ENCODE measurements around the gene NKAIN2.

DNA sequence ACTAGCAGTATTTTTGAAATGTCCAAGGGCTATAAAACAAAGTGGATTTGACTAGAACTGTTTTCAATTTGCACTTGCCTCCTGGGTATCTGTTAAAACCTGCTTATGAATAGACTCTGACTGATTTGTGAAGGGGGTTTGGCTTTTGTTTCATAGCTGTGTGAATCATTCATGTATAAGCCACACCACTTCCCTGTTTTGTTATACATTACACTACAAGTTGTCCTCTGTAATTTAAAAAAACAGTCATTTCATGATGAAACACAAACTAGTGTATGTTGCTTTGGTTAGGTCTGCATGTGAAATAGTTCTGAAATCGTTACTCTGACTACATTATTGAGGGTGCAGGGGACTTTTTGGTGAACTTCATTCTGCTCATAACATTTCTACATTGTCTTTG is 121.7 kb downstream of the NKAIN2 start:
- no peak for TF ChIP-seq ZNF138 (tag by site-specific recombination; IDR thresholded peaks at IDR 0.05; ENCODE audit: borderline replicate concordance)
- TF ChIP-seq, protein P1, sequence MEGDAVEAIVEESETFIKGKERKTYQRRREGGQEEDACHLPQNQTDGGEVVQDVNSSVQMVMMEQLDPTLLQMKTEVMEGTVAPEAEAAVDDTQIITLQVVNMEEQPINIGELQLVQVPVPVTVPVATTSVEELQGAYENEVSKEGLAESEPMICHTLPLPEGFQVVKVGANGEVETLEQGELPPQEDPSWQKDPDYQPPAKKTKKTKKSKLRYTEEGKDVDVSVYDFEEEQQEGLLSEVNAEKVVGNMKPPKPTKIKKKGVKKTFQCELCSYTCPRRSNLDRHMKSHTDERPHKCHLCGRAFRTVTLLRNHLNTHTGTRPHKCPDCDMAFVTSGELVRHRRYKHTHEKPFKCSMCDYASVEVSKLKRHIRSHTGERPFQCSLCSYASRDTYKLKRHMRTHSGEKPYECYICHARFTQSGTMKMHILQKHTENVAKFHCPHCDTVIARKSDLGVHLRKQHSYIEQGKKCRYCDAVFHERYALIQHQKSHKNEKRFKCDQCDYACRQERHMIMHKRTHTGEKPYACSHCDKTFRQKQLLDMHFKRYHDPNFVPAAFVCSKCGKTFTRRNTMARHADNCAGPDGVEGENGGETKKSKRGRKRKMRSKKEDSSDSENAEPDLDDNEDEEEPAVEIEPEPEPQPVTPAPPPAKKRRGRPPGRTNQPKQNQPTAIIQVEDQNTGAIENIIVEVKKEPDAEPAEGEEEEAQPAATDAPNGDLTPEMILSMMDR (tag by site-specific recombination; IDR thresholded peaks at IDR 0.05), result no peak
- TF ChIP-seq ZNF585B (tag by site-specific recombination; IDR thresholded peaks at IDR 0.05), result no peak
- TF ChIP-seq ZNF404 (tag by site-specific recombination; IDR thresholded peaks at IDR 0.05), result no peak
- TF ChIP-seq TCF7L2 (IDR thresholded peaks at IDR 0.05; ENCODE audit: borderline replicate concordance, low read depth, low read length), result no peak
- TF ChIP-seq TRIM28 (IDR thresholded peaks at IDR 0.05; ENCODE audit: borderline replicate concordance, low read length), result no peak
- no peak for TF ChIP-seq KLF7 (tag by site-specific recombination; IDR thresholded peaks at IDR 0.05; ENCODE audit: borderline replicate concordance)
